K562 (cell line): ENCODE results near the gene ALDH8A1. TPM values are rescaled to one million over a fixed set of nuclear protein-coding genes. Genes with fewer than 3 reads are reported as not detected.
A peak's percentile ranks its signal among the peaks of the same experiment; 100 is the strongest.

Source experiments
- ATAC-seq: fragments of 200-7000 bp; cut with Tn5 transposase; 3 replicates; pipeline ENCODE4 v1.9.1; 2020; ENCODE audit warnings: moderate library complexity
- BruUV-seq: library from RNA; stranded (reverse); fragments of 400-500 nt; replicated peaks from 2 replicates; lab custom pipeline; 2021; lab: Mats Ljungman, UMichigan
- CTCF ChIA-PET: fragments of 300-600 bp; formaldehyde crosslinking; extraction: SDS; loops from one replicate; lab custom pipeline; 2021; ENCODE audit warnings: low intra/inter-chr PET ratio; lab: Yijun Ruan, JAX
- POLR2A ChIA-PET: fragments of 300-600, 350-650 bp; sonication (Branson Sonifier 250); formaldehyde crosslinking; extraction: SDS; loops from one replicate; lab custom pipeline; 2021; ENCODE audit warnings: antibody characterized with exemption, inconsistent platforms; lab: Yijun Ruan, JAX
- DNase-seq, 4 experiments: peaks; one replicate each; pipeline versions ENCODE4 v3.0.0 to v3.0.0-alpha.2; 2011 to 2018; ENCODE audit warnings: low spot score in 3 of 4, mixed read lengths in 3 of 4; ENCODE audit errors: extremely low read depth in 1 of 4
- FAIRE-seq: peaks from 2 replicates; lab custom pipeline; 2011; peaks lifted over from hg19 to GRCh38; lab: Jason Lieb, UNC
- H2AFZ ChIP-seq: 2 replicates; pipeline ENCODE4 v1.6.0; 2011; ENCODE audit warnings: low read depth, low read length, control low read depth, inconsistent platforms
- H3K27ac ChIP-seq: fragments of 200-600 bp; 3 replicates; pipeline ENCODE4 v1.8.0; 2011; ENCODE audit warnings: low read depth, mild to moderate bottlenecking, control low read depth, inconsistent platforms, low read length, moderate library complexity, mixed read lengths; ENCODE audit errors: extremely low read depth
- H3K27me3 ChIP-seq, 2 experiments: fragments of 300-600 bp in 1 of 2; 2 replicates in 1 of 2; 3 replicates in 1 of 2; pipeline versions ENCODE4 v1.6.0 to v1.8.0; 2011; ENCODE audit warnings: inconsistent platforms in 2 of 2, low read length in 2 of 2, mild to moderate bottlenecking in 1 of 2, mixed read lengths in 1 of 2, moderate library complexity in 1 of 2; ENCODE audit not compliant: control insufficient read depth in 2 of 2, insufficient read depth in 2 of 2
- H3K36me3 ChIP-seq: fragments of 300-600 bp; 3 replicates; pipeline ENCODE4 v1.8.0; 2011; ENCODE audit warnings: mild to moderate bottlenecking, low read length, inconsistent platforms; ENCODE audit not compliant: control insufficient read depth, insufficient read depth
- H3K4me1 ChIP-seq, 2 experiments: fragments of 200-600 bp in 1 of 2; replicated peaks in 1 of 2; 2 replicates in 1 of 2; 3 replicates in 1 of 2; pipeline versions ENCODE4 v1.5.1 to v1.8.0; 2011; ENCODE audit warnings: inconsistent platforms in 2 of 2, low read length in 2 of 2, mild to moderate bottlenecking in 1 of 2, mixed read lengths in 1 of 2, moderate library complexity in 1 of 2; ENCODE audit not compliant: control insufficient read depth in 2 of 2, insufficient read depth in 2 of 2
- H3K4me2 ChIP-seq: 2 replicates; pipeline ENCODE4 v1.6.1; 2011; ENCODE audit warnings: low read length, control low read depth, inconsistent platforms, mixed read lengths; ENCODE audit not compliant: insufficient read depth
- H3K4me3 ChIP-seq: fragments of 200-600 bp; sonication (generic), shearing (Covaris generic); 2 replicates; pipeline ENCODE4 v1.5.1; 2016; ENCODE audit warnings: control low read depth, inconsistent platforms
- H3K79me2 ChIP-seq: fragments of 200-600 bp; 3 replicates; pipeline ENCODE4 v1.8.0; 2011; ENCODE audit warnings: low read length, inconsistent platforms; ENCODE audit not compliant: control insufficient read depth, insufficient read depth
- H3K9ac ChIP-seq, 2 experiments: 2 replicates each; pipeline versions ENCODE4 v1.6.0 to v1.6.1; 2011; ENCODE audit warnings: low read depth in 2 of 2, low read length in 2 of 2, control low read depth in 1 of 2, inconsistent platforms in 1 of 2, mild to moderate bottlenecking in 1 of 2, mixed read lengths in 1 of 2; ENCODE audit not compliant: insufficient read depth in 1 of 2
- H3K9me1 ChIP-seq: one replicate; pipeline ENCODE4 v1.6.0; 2011; ENCODE audit warnings: inconsistent platforms, mild to moderate bottlenecking, low read length, moderate library complexity; ENCODE audit not compliant: control insufficient read depth, insufficient read depth
- H3K9me3 ChIP-seq: replicated peaks from 2 replicates; pipeline ENCODE4 v1.5.1; 2011; ENCODE audit warnings: low read depth, low read length, inconsistent platforms; ENCODE audit not compliant: control insufficient read depth, insufficient read depth
- H4K20me1 ChIP-seq: replicated peaks from 2 replicates; pipeline ENCODE4 v1.6.1; 2011; ENCODE audit warnings: low read length, inconsistent platforms, mixed read lengths; ENCODE audit not compliant: control insufficient read depth, insufficient read depth
- CC2D1A ChIP-seq: fragments of 450-650 bp; IDR thresholded peaks from 2 replicates; pipeline ENCODE4 v1.6.1; 2017; ENCODE audit warnings: mild to moderate bottlenecking
- COPS2 ChIP-seq: fragments of 450-650 bp; conservative IDR thresholded peaks from 2 replicates; pipeline ENCODE4 v1.6.1; 2016; ENCODE audit warnings: mild to moderate bottlenecking, moderate library complexity
- CREB3 ChIP-seq: fragments of 450-650 bp; conservative IDR thresholded peaks from 2 replicates; pipeline ENCODE4 v1.6.1; 2016; ENCODE audit warnings: missing genetic modification characterization, low read depth, mild to moderate bottlenecking, missing compliant biosample characterization, moderate library complexity
- DDX20 ChIP-seq: fragments of 450-650 bp; IDR thresholded peaks from 2 replicates; pipeline ENCODE4 v1.6.1; 2016; ENCODE audit warnings: missing genetic modification characterization, low read depth, mild to moderate bottlenecking, missing compliant biosample characterization, moderate library complexity
- E2F4 ChIP-seq: sonication (generic); formaldehyde crosslinking; IDR thresholded peaks from 2 replicates; pipeline ENCODE4 v1.8.0; 2022; ENCODE audit warnings: mild to moderate bottlenecking, low read depth, missing genetic modification reagents
- EZH2 ChIP-seq: IDR thresholded peaks from 2 replicates; pipeline ENCODE4 v1.6.1; 2012; ENCODE audit warnings: low read depth, mild to moderate bottlenecking, inconsistent platforms, low read length, borderline replicate concordance
- HNRNPH1 ChIP-seq: fragments of 200-400 bp; formaldehyde crosslinking; optimal IDR thresholded peaks from 2 replicates; pipeline ENCODE3; 2017; ENCODE audit warnings: low read depth, mild to moderate bottlenecking, low read length, moderate library complexity
- MAFF ChIP-seq: IDR thresholded peaks from 2 replicates; pipeline ENCODE4 v1.6.1; 2012; ENCODE audit warnings: low read length, improper control_type of control experiment
- MAFG ChIP-seq: fragments of 450-650 bp; conservative IDR thresholded peaks from 2 replicates; pipeline ENCODE4 v1.6.1; 2016; ENCODE audit warnings: missing genetic modification characterization, missing compliant biosample characterization
- MAFK ChIP-seq: IDR thresholded peaks from 2 replicates; pipeline ENCODE4 v1.6.1; 2011; ENCODE audit warnings: low read length, improper control_type of control experiment
- NFE2 ChIP-seq: IDR thresholded peaks from 2 replicates; pipeline ENCODE4 v1.6.1; 2014; ENCODE audit warnings: antibody characterized with exemption, low read depth
- NR2C1 ChIP-seq, 2 experiments: fragments of 450-650 bp; IDR thresholded peaks; 2 replicates each; pipeline ENCODE4 v1.6.1; 2017; ENCODE audit warnings: mild to moderate bottlenecking in 2 of 2, antibody characterized with exemption in 1 of 2, inconsistent platforms in 1 of 2, missing compliant biosample characterization in 1 of 2, missing genetic modification characterization in 1 of 2
- NRF1 ChIP-seq, 2 experiments: fragments of 450-650 bp; IDR thresholded peaks in 1 of 2; conservative IDR thresholded peaks in 1 of 2; 2 replicates each; pipeline ENCODE4 v1.6.1; 2014; ENCODE audit warnings: mild to moderate bottlenecking in 2 of 2
- TEAD1 ChIP-seq, 2 experiments: fragments of 450-650 bp in 1 of 2; sonication (generic) in 1 of 2; formaldehyde crosslinking; IDR thresholded peaks; 2 replicates each; pipeline versions ENCODE4 v1.4.0 to v1.8.0; 2020 to 2022; ENCODE audit warnings: mild to moderate bottlenecking in 2 of 2, missing genetic modification reagents in 1 of 2
- WHSC1 ChIP-seq: IDR thresholded peaks from one replicate; pipeline ENCODE4 v1.6.1; 2012; ENCODE audit warnings: low read length, control low read depth, inconsistent platforms
- WGBS: fragments of 100-300 bp; shearing (Covaris generic); methylation state at CpG from one replicate; pipeline ENCODE4 v1.1.6; 2016; ENCODE audit warnings: low coverage, mixed read lengths; ENCODE audit not compliant: insufficient coverage; ENCODE audit errors: missing lambda C conversion rate; 5-methylcytosine and 5-hydroxymethylcytosine counted together
- in situ Hi-C: fragments of 300-500 bp; cut with MboI; formaldehyde crosslinking; loops from 4 replicates; pipeline ENCODE4 v1.15.0; 2018; ENCODE audit warnings: inconsistent platforms, mixed read lengths
- intact Hi-C: fragments of 100-400 bp; cut with micrococcal nuclease; formaldehyde crosslinking; loops from 2 replicates; pipeline ENCODE4 v1.14.2; 2022
- polyA plus RNA-seq, 8 experiments: library from polyadenylated mRNA; depleted of rRNA in 4 of 8; stranded (reverse) in 5 of 8; unstranded in 3 of 8; fragments of >200 nt; fragmentation: Nextera tagmentation in 2 of 8; fragmentation: Illumina TruSeq in 1 of 8; extraction: Ambion mirVana in 2 of 8; extraction: Trizol in 1 of 8; gene quantifications; 2 replicates each; pipeline versions ENCODE4 v1.2.1 to v1.2.3, GENCODE V29; 2011 to 2014; ENCODE audit warnings: inconsistent platforms in 1 of 8, missing spikeins in 1 of 8
- total RNA-seq, 7 experiments: library from RNA; depleted of rRNA in 6 of 7; stranded (reverse); fragments of >200 nt in 6 of 7; fragmentation: Illumina TruSeq in 2 of 7; extraction: Trizol in 2 of 7; gene quantifications; 2 replicates each; pipeline versions ENCODE4 v1.2.1 to v1.2.3, GENCODE V29; 2011 to 2021; ENCODE audit warnings: low replicate concordance in 1 of 7

ALDH8A1 gene
- total and polyA plus RNA-seq, 9 of the 15 experiments (the other 6 are each of a cell fraction or from before 2014, with no cell fraction given), result 0.03 to 0.18 (median 0.04) TPM; not detected in 2

- no peak for DNase-seq
- POLR2A ChIA-PET, result no interaction called here
- Histone ChIP-seq H3K9me1 (no peaks in the 10 kb centered on the region), H3K9ac (no peak overlapping the region), H3K79me2 (no peaks in the 10 kb centered on the region), H3K27ac (no peak overlapping the region), H3K9me3 (no peaks in the 10 kb centered on the region), H3K27me3 (no peaks in the 10 kb centered on the region), H4K20me1 (no peaks in the 10 kb centered on the region), H2AFZ (no peak overlapping the region), H3K4me1 (no peaks in the 10 kb centered on the region), H3K36me3 (no peaks in the 10 kb centered on the region), H3K4me3 (no peak overlapping the region), H3K4me2 (no peak overlapping the region)
- no peak for ATAC-seq
- CTCF ChIA-PET, result no interaction called here
- intact Hi-C loops, result no loop called here
- WGBS, result 3% methylated on average over 3 of the region's 3 CpGs
- TF ChIP-seq HNRNPH1 (no peak), EZH2 (no peak)
- in situ Hi-C loops, result no loop called here
- BruUV-seq, result no TSS peak
- no peak for FAIRE-seq
Measured at GRCh38 chr6:134878136-134878535, 71.8 kb downstream of the ALDH8A1 start.

- Histone ChIP-seq H3K36me3 (no peaks in the 10 kb centered on the region), H3K9ac (no peak overlapping the region), H3K4me2 (no peak overlapping the region; the same call in 1 of the 2 replicates), H3K9me1 (no peaks in the 10 kb centered on the region), H3K27me3 (peaks cover 5 to 6% of the 10 kb centered on the region in 2 experiments; a peak in 2 of 5 replicates), H3K9me3 (no peaks in the 10 kb centered on the region), H3K27ac (no peak overlapping the region), H3K4me1 (no peaks in the 10 kb centered on the region; a peak in 1 of 5 replicates), H4K20me1 (no peaks in the 10 kb centered on the region), H2AFZ (peak overlapping the region; percentile 70; the same call in 1 of the 2 replicates), H3K79me2 (no peaks in the 10 kb centered on the region), H3K4me3 (no peak overlapping the region)
- intact Hi-C loops, result no loop called here
- peak in 1 of 4 experiments; percentile 35 for DNase-seq
- ChIA-PET CTCF (no interaction called here), POLR2A (interaction anchor here (0.6 to 1.3 kb wide), 2 partner anchors 13 to 18 kb away, joined by 3 to 7 read pairs; no protein-coding TSS in a partner anchor)
- no peak for ATAC-seq
- peak; percentile 79 for FAIRE-seq
- WGBS, result 29% methylated on average over 4 of the region's 4 CpGs
- BruUV-seq, result no TSS peak
- in situ Hi-C loops, result no loop called here
- TF ChIP-seq MAFF (peak; percentile 76), MAFK (peak; percentile 69), COPS2 (no peak), CREB3 (tag) (peak; percentile 89), MAFG (tag) (peak; percentile 94), NR2C1 (IDR thresholded peaks at IDR 0.05) (no peak), NR2C1 (tag; IDR thresholded peaks at IDR 0.05) (peak; percentile 62; the same call in 1 of the 2 replicates), NRF1 (conservative IDR thresholded peaks at IDR 0.05 in 1 of 2, IDR thresholded peaks at IDR 0.05 in 1 of 2) (0 out of 4 replicates have a peak, but pooled peaks of 1 of the 2 experiments have one; percentile 29), DDX20 (0 out of 2 replicates have a peak, but pooled peaks have one; percentile 45), WHSC1 (no peak), E2F4 (CRISPR knock-in tag) (no peak), NFE2 (peak; percentile 88), TEAD1 (CRISPR knock-in tag; IDR thresholded peaks at IDR 0.05) (peak in 1 of 2 experiments; percentile 41; a peak in 1 of 4 replicates), CC2D1A (no peak)
Measured at GRCh38 chr6:134875367-134875766, 74.5 kb downstream of the ALDH8A1 start.
